ENCODE measurements around the gene BTBD18.

The BTBD18 gene

GRCh38 chr11:57785072-57785471 lies 33.5 kb upstream of the BTBD18 start:
- TF ChIP-seq, protein P1, sequence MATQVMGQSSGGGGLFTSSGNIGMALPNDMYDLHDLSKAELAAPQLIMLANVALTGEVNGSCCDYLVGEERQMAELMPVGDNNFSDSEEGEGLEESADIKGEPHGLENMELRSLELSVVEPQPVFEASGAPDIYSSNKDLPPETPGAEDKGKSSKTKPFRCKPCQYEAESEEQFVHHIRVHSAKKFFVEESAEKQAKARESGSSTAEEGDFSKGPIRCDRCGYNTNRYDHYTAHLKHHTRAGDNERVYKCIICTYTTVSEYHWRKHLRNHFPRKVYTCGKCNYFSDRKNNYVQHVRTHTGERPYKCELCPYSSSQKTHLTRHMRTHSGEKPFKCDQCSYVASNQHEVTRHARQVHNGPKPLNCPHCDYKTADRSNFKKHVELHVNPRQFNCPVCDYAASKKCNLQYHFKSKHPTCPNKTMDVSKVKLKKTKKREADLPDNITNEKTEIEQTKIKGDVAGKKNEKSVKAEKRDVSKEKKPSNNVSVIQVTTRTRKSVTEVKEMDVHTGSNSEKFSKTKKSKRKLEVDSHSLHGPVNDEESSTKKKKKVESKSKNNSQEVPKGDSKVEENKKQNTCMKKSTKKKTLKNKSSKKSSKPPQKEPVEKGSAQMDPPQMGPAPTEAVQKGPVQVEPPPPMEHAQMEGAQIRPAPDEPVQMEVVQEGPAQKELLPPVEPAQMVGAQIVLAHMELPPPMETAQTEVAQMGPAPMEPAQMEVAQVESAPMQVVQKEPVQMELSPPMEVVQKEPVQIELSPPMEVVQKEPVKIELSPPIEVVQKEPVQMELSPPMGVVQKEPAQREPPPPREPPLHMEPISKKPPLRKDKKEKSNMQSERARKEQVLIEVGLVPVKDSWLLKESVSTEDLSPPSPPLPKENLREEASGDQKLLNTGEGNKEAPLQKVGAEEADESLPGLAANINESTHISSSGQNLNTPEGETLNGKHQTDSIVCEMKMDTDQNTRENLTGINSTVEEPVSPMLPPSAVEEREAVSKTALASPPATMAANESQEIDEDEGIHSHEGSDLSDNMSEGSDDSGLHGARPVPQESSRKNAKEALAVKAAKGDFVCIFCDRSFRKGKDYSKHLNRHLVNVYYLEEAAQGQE (IDR thresholded peaks at IDR 0.05; ENCODE audit: insufficient read depth in 1 of 2, low read depth in 2 of 2, low read length in 2 of 2) = no peak
- TF ChIP-seq SIN3A (IDR thresholded peaks at IDR 0.05; ENCODE audit: borderline replicate concordance, insufficient read depth, low read length) = no peak
- TF ChIP-seq POLR2AphosphoS5 (IDR thresholded peaks at IDR 0.05; ENCODE audit: low read depth, low read length) = no peak
- TF ChIP-seq TAF1 (IDR thresholded peaks at IDR 0.05; ENCODE audit: borderline replicate concordance, insufficient read depth, low read length) = no peak
- TF ChIP-seq FOXP2 (optimal IDR thresholded peaks at IDR 0.05; ENCODE audit: borderline replicate concordance, extremely low read depth, extremely low read length, insufficient read depth) = no peak

DNA sequence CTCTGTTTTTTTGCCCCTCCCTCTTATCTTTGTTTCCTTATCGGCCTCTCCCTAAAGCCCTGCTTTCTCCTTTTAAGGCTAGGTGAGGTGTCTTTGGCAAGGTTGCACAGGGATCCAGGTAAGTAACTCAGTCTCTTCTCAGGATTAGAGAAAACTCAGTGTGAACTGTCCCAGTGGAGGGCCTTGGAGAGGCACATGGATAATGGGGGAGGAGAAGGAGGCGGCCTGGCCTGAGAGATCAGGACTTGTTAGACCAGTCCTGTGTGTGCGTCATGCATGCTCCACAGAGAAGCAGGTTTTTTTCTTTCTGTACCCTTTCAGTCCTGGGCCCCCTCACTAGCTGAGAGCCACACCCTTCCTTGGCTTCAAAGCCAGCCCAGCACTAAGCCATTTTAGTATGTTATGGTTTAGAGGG lies 29.9 kb upstream of the BTBD18 start:
- no peak for TF ChIP-seq TAF1 (IDR thresholded peaks at IDR 0.05; ENCODE audit: borderline replicate concordance, insufficient read depth, low read length)
- no peak for TF ChIP-seq SIN3A (IDR thresholded peaks at IDR 0.05; ENCODE audit: borderline replicate concordance, insufficient read depth, low read length)
- no peak for TF ChIP-seq FOXP2 (optimal IDR thresholded peaks at IDR 0.05; ENCODE audit: borderline replicate concordance, extremely low read depth, extremely low read length, insufficient read depth)
- TF ChIP-seq POLR2AphosphoS5 (IDR thresholded peaks at IDR 0.05; ENCODE audit: low read depth, low read length) = no peak
- TF ChIP-seq, protein P1 (IDR thresholded peaks at IDR 0.05; ENCODE audit: insufficient read depth in 1 of 2, low read depth in 2 of 2, low read length in 2 of 2) = no peak

DNA sequence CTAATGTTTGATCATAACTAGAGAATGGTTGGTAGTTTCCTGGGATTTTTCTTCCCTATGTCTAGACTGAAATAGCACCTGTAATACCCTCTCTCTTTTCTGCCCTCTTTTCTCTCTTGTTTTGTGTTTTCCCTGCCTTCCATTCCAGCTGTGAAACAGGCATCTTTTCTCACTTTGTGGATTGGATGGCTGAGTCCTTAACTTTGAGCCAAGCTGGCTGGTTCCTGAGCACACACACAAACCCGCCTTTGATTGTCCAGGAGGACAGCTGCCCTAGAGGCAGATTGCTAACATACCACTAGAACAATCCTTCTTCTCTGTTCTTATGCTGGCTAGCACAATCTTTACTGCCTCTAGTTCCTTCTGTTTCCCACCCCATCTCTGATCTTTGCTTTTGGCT lies 27.7 kb upstream of the BTBD18 start:
- TF ChIP-seq SIN3A (IDR thresholded peaks at IDR 0.05; ENCODE audit: borderline replicate concordance, insufficient read depth, low read length) = no peak
- TF ChIP-seq, protein P1 (IDR thresholded peaks at IDR 0.05; ENCODE audit: insufficient read depth in 1 of 2, low read depth in 2 of 2, low read length in 2 of 2) = no peak

- TF ChIP-seq FOXP2 (optimal IDR thresholded peaks at IDR 0.05; ENCODE audit: borderline replicate concordance, extremely low read depth, extremely low read length, insufficient read depth) (peak; percentile 62), POLR2AphosphoS5 (IDR thresholded peaks at IDR 0.05; ENCODE audit: low read depth, low read length) (no peak), SIN3A (IDR thresholded peaks at IDR 0.05; ENCODE audit: borderline replicate concordance, insufficient read depth, low read length) (no peak), TAF1 (IDR thresholded peaks at IDR 0.05; ENCODE audit: borderline replicate concordance, insufficient read depth, low read length) (no peak)
- TF ChIP-seq, protein P1 (IDR thresholded peaks at IDR 0.05; ENCODE audit: insufficient read depth in 1 of 2, low read depth in 2 of 2, low read length in 2 of 2) = no peak
Measured at GRCh38 chr11:57778318-57779037, 26.9 kb upstream of the BTBD18 start.

DNA sequence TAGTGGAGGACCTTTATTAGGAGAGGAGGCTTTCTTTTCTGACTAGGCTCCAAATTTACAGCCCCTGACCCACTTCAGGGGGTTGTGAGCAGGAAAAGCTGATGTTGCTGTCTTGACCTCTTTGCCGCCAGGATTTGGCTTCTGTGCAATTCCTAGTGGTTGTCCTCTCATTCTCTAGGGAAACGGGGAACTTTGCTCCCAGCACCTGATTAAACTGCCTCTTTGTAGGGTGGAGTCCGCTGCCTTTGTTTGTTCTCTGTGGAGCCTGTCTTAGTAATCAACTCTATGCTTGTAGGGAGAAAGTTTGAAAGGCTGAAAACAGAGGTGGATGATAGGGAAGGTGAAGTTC lies 26.3 kb upstream of the BTBD18 start:
- TF ChIP-seq FOXP2 (optimal IDR thresholded peaks at IDR 0.05; ENCODE audit: borderline replicate concordance, extremely low read depth, extremely low read length, insufficient read depth) (no peak), POLR2AphosphoS5 (IDR thresholded peaks at IDR 0.05; ENCODE audit: low read depth, low read length) (no peak), SIN3A (IDR thresholded peaks at IDR 0.05; ENCODE audit: borderline replicate concordance, insufficient read depth, low read length) (no peak), TAF1 (IDR thresholded peaks at IDR 0.05; ENCODE audit: borderline replicate concordance, insufficient read depth, low read length) (no peak)
- TF ChIP-seq, protein P1 (IDR thresholded peaks at IDR 0.05; ENCODE audit: insufficient read depth in 1 of 2, low read depth in 2 of 2, low read length in 2 of 2) = no peak
